A673 (cell line): ENCODE data around the gene ELP5. TPM values are rescaled to one million over a fixed set of nuclear protein-coding genes. Genes with fewer than 3 reads are reported as not detected.

Source experiments
- BruUV-seq: library from RNA; stranded (reverse); fragments of 400-500 nt; replicated peaks from 2 replicates; lab custom pipeline; 2021; lab: Mats Ljungman, UMichigan
- CTCF ChIA-PET: fragments of 300-600 bp; sonication (Branson Sonifier 250); formaldehyde crosslinking; loops from one replicate; lab custom pipeline; 2022; ENCODE audit warnings: antibody characterized with exemption; lab: Charles Lee
- POLR2A ChIA-PET: fragments of 300-600 bp; sonication (Branson Sonifier 250); formaldehyde crosslinking; loops from one replicate; lab custom pipeline; 2022; ENCODE audit warnings: antibody characterized with exemption; ENCODE audit not compliant: low non-redundant PET; lab: Charles Lee
- DNase-seq: peaks from one replicate; pipeline ENCODE4 v3.0.0-alpha.2; 2015; ENCODE audit warnings: low spot score
- H3K27ac ChIP-seq: fragments of 200-600 bp; sonication (generic); 2 replicates; pipeline ENCODE4 v1.5.1; 2016; ENCODE audit warnings: mixed run types, low read depth, mild to moderate bottlenecking, mixed read lengths, antibody characterized with exemption, low read length; ENCODE audit not compliant: poor library complexity, severe bottlenecking
- H3K27me3 ChIP-seq: fragments of 200-600 bp; sonication (generic); replicated peaks from 2 replicates; pipeline ENCODE4 v1.6.1; 2017; ENCODE audit warnings: mixed run types, low read depth, mild to moderate bottlenecking, mixed read lengths, antibody characterized with exemption, low read length; ENCODE audit not compliant: insufficient read depth, poor library complexity
- H3K36me3 ChIP-seq: fragments of 200-600 bp; sonication (generic); 2 replicates; pipeline ENCODE4 v1.6.1; 2016; ENCODE audit warnings: mixed run types, mild to moderate bottlenecking, mixed read lengths, antibody characterized with exemption, low read length; ENCODE audit not compliant: insufficient read depth, poor library complexity, severe bottlenecking
- H3K4me1 ChIP-seq: fragments of 200-600 bp; sonication (generic); 2 replicates; pipeline ENCODE4 v1.6.1; 2017; ENCODE audit warnings: mixed run types, mild to moderate bottlenecking, mixed read lengths, antibody characterized with exemption, low read length; ENCODE audit not compliant: insufficient read depth, poor library complexity, severe bottlenecking
- H3K4me3 ChIP-seq: fragments of 200-600 bp; sonication (generic); 2 replicates; pipeline ENCODE4 v1.5.1; 2016; ENCODE audit warnings: low read depth, mixed run types, mild to moderate bottlenecking, mixed read lengths, low read length; ENCODE audit not compliant: poor library complexity, severe bottlenecking
- H3K9me3 ChIP-seq: fragments of 200-600 bp; sonication (generic); 2 replicates; pipeline ENCODE4 v1.6.1; 2016; ENCODE audit warnings: mixed run types, low read depth, mild to moderate bottlenecking, mixed read lengths, antibody characterized with exemption, low read length; ENCODE audit not compliant: poor library complexity, severe bottlenecking
- CTCF ChIP-seq: fragments of 300-800, 200-600 bp; sonication (generic); conservative IDR thresholded peaks from 2 replicates; pipeline ENCODE4 v1.5.1; 2017; ENCODE audit warnings: low read depth, mild to moderate bottlenecking, antibody characterized with exemption, low read length, moderate library complexity, mixed read lengths
- EZH2 ChIP-seq: fragments of 200-600 bp; sonication (generic); IDR thresholded peaks from 2 replicates; pipeline ENCODE4 v1.6.1; 2017; ENCODE audit warnings: borderline replicate concordance, low read depth, mild to moderate bottlenecking, mixed read lengths, antibody characterized with exemption, low read length; ENCODE audit not compliant: poor library complexity, severe bottlenecking
- intact Hi-C: fragments of 100-400 bp; cut with micrococcal nuclease; formaldehyde crosslinking; loops from one replicate; pipeline ENCODE4 v1.10.0; 2022; ENCODE audit not compliant: unreplicated experiment
- total RNA-seq: library from RNA; stranded (reverse); gene quantifications from 2 replicates; pipeline ENCODE4 v1.2.3, GENCODE V29; 2021

Gene ELP5
- total RNA-seq, 1 experiment from 2014 or later = 128 TPM

DNA sequence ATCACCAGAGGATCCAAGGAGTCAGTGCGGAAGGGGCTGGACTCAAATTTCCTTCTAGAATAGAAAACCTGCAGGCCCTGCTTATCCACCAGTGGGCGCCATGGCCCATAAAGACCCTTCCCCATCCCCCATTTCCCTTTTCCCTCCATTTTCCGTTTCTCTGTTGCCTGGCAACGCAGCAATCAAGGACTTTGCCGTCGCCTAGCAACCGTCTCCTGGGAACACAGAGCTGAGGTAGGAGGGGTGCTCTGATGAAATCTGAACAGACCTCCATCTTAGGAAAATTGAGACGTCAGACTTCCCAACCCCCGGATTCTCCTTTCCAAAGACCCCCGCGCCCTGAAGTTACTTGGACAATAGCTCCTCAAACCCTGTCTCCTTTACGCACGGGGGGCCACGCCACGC, 38.1 kb upstream of the ELP5 start:
- BruUV-seq = no TSS peak
- H3K27me3 ChIP-seq = no peaks in the 10 kb centered on the region

GRCh38 chr17:7214300-7215135, 37.5 kb upstream of the ELP5 start:
- Histone ChIP-seq H3K9me3 (no peaks in the 10 kb centered on the region), H3K4me1 (peaks cover 50% of the 10 kb centered on the region), H3K4me3 (peak overlapping the region; percentile 73), H3K36me3 (no peaks in the 10 kb centered on the region), H3K27ac (peak overlapping the region; percentile 79), H3K27me3 (no peaks in the 10 kb centered on the region)
- ChIA-PET POLR2A (interaction anchor here (0.6 to 0.8 kb wide), 2 partner anchors 17 to 20 kb away, joined by 3 to 5 read pairs; partner anchors contain the start of gene DVL2), CTCF (interaction anchor here (0.6 to 1.3 kb wide), 8 partner anchors 10 to 473 kb away, joined by 3 to 7 read pairs (median 3); partner anchors contain the start of genes SLC16A13, SLC2A4, TP53 and WRAP53)
- TF ChIP-seq CTCF = peak; percentile 66
- TF ChIP-seq EZH2 = no peak
- intact Hi-C loops = no loop called here
- peak; percentile 99 for DNase-seq
- BruUV-seq = no TSS peak

More for the DNA sequence above, 38.1 kb upstream of the ELP5 start:
- H3K27ac ChIP-seq = peak overlapping the region; percentile 79
- H3K36me3 ChIP-seq = no peaks in the 10 kb centered on the region
- H3K4me3 ChIP-seq = peak overlapping the region; percentile 73
- H3K9me3 ChIP-seq = no peaks in the 10 kb centered on the region
- peaks cover 47% of the 10 kb centered on the region for H3K4me1 ChIP-seq
- CTCF ChIA-PET = interaction anchor here (0.7 to 1.3 kb wide), 6 partner anchors 9 to 474 kb away, joined by 3 to 7 read pairs (median 3); partner anchors contain the start of genes SLC16A13, TP53 and WRAP53
- POLR2A ChIA-PET = interaction anchor here (0.6 to 0.8 kb wide), 2 partner anchors 18 to 20 kb away, joined by 3 to 5 read pairs; partner anchors contain the start of gene DVL2
- TF ChIP-seq CTCF = peak; percentile 77
- no peak for TF ChIP-seq EZH2
- intact Hi-C loops = no loop called here
- peak; percentile 97 for DNase-seq

- Histone ChIP-seq H3K9me3 (no peaks in the 10 kb centered on the region), H3K36me3 (no peaks in the 10 kb centered on the region), H3K27me3 (no peaks in the 10 kb centered on the region), H3K27ac (peak overlapping the region; percentile 79), H3K4me3 (peak overlapping the region; percentile 73), H3K4me1 (peaks cover 51% of the 10 kb centered on the region)
- no peak for DNase-seq
- TF ChIP-seq CTCF (no peak; the same call in 1 of the 2 replicates), EZH2 (no peak)
- intact Hi-C loops = no loop called here
- ChIA-PET POLR2A (no interaction called here), CTCF (interaction anchor here (0.7 to 1.3 kb wide), 3 partner anchors 66 to 170 kb away, joined by 3 to 7 read pairs (median 3); partner anchors contain the start of gene SLC2A4)
- no TSS peak for BruUV-seq
Observed at GRCh38 chr17:7215136-7215638, 36.8 kb upstream of the ELP5 start.
